Fibroblast of skin of left quadriceps (primary cell): ENCODE data around the gene CENPA.
A peak's percentile ranks its signal among the peaks of the same experiment; 100 is the strongest.
"Not testable (repeated sequence)": the region's sequence is repeated elsewhere in the genome, so short reads cannot be mapped to it uniquely, and the experiment has no call there.

ENCODE experiments used
- DNase-seq, 2 experiments: peaks; one replicate each; pipeline ENCODE4 v3.0.0-alpha.2; 2013; ENCODE audit warnings: low read depth in 2 of 2

CENPA gene

GRCh38 chr2:26785431-26786206 is at the start of gene CENPA:
TSS of gene CENPA (plus strand) at chr2:26786056. CDS start at chr2:26786197, 141 bp downstream.
- peak; percentile 100 for DNase-seq

- no peak for DNase-seq
These were observed 48.6 kb upstream of the CENPA start for GRCh38 chr2:26737221-26737620.

- DNase-seq: no peak
These were observed 47.4 kb upstream of the CENPA start for GRCh38 chr2:26738481-26738880.

DNA sequence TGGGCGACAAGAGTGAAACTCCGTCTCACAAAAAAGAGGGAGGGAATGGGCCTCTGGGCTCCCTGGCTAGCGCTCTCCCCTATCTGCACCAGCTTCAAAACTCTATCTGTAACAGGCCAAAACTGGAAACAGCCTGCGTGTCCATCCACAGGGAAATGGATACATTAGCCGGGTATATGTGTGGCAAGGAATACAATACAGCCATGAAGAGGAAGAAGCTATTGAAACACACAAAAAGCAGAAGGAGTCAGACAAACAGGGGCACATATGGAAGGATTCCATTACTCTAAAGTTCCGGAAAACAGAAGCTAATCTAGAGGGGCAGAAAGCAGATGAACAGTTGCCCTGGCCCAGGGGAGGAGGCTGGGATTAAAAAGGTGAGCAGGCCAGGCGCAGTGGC is 46.3 kb upstream of the CENPA start:
- DNase-seq: no peak

- DNase-seq: no peak
These were observed 45.5 kb upstream of the CENPA start for GRCh38 chr2:26740346-26740745.

DNA sequence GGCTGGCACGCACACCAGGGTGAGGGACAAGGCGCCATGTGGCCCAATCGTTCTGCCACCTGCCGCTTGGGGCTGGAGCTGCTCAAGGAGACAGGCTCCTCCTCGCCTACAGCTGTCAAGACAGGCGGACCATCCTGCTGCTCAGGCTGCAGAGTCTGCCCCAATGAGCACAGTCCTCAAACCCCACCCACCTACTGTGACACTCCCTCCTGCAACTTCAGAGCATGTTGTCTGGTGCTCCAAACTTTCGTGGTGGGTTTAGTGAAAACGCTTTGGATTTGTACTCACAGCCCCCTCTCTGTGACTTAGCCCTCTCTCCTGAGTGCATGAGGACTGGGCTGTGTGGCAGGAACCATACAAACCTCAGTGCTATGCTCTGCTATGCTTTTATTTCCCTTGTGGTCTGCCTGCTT is 45.0 kb upstream of the CENPA start:
- no peak for DNase-seq

GRCh38 chr2:26742048-26742770 is 43.6 kb upstream of the CENPA start:
- no peak for DNase-seq

DNA sequence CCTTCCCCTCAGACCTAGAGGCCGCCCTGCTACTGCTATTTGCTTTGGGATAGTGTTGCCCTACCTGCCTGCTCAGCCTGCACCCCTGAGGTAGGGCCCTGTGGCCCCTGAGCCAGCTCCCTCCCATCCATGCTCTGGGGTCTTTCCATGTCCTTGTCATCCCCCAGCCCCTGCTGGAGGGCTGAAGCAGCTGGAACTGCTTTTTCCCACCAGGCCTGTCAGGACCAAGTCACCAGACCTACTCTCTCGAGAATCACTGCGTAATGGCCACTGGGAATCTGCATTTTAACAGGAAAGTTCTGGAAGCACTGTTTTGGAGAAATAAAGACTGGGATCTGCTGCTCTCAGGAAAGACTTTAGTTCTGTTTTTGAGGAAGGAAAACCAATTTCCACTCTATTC is 42.0 kb upstream of the CENPA start:
- no peak for DNase-seq

GRCh38 chr2:26744953-26745352 is 40.9 kb upstream of the CENPA start:
- no peak for DNase-seq

DNA sequence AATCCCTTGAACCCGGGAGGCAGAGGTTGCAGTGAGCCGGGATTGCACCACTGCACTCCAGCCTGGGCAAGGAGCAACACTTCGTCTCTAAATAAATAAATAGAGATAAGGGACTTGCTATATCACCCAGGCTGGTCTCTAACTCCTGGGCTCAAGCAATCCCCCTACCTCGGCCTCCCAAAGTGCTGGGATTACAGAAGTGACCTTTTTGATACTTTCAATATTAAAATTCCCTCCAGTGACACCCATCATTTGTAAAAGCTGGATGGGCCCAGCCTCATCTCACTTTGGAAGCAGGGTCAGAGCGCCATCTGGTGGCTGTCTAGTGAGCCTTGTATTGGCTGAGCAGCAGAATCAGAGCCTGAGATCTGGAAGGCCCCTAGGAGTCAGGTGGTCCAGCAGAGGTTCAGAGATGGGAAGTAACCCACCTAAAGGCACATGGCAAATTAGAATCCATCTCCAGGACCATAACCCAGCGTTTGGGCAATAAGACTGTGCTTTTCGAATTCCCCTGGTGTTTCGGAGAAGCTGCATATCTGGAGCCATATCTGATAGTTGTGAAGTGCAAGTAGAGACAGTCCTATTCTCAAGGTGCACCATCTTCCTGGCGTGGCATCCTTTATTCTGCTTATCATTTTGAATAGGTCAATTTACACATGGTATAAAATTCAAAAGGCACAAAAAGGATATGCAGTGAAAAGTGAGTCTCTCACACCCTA is 40.1 kb upstream of the CENPA start:
- peak; percentile 60 to 62 for DNase-seq

- DNase-seq: no peak
These were observed 38.9 kb upstream of the CENPA start for GRCh38 chr2:26746934-26747333.

DNA sequence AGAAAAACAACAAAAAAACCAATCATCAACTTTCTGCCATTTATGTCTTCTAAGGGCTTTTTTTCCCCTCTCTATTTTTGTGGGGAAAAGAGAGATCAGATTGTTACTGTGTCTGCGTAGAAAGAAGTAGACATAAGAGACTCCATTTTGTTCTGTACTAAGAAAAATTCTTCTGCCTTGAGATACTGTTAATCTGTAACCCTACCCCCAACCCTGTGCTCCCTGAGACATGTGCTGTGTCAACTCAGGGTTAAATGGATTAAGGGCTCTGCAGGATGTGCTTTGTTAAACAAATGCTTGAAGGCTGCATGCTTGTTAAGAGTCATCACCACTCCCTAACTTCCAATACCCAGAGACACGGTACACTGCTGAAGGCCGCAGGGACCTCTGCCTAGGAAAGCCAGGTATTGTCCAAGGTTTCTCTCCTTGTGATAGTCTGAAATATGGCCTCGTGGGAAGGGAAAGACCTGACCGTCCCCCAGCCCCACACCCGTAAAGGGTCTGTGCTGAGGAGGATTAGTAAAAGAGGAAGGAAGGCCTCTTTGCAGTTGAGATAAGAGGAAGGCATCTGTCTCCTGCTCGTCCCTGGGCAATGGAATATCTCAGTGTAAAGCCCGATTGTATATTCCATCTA is 36.0 kb upstream of the CENPA start:
- not testable (repeated sequence) for DNase-seq

DNA sequence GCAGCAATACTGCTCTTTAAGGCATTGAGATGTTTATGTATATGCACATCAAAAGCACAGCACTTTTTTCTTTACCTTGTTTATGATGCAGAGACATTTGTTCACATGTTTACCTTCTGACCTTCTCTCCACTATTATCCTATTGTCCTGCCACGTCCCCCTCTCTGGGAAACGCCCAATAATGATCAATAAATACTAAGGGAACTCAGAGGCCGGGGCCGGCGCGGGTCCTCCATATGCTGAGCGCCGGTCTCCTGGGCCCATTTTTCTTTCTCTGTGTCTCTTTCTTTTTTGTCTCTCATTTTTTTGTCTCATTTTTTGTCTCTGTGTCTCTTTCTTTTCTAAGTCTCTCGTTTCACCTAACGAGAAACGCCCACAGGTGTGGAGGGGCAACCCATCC is 35.4 kb upstream of the CENPA start:
- not testable (repeated sequence) for DNase-seq

DNA sequence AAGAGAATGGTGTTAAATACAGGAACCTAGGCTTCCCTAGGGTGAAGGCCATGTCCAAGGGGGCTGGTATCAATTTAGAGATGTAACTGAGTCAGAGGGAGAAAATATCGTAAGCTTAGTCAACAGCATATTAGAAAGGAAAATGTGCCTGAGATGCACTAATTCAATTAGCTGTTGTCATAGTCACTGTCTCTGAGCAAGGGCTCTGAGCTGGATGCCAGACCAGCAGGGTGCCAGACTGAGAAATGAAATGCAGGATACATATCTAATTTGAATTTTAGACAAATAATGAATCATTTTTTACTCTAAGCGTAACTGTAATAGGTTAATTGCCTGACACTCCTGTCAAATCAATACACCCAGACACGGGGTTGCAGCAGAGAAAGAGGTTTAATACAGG is 33.2 kb upstream of the CENPA start:
- DNase-seq: no peak

GRCh38 chr2:26754539-26754938 is 31.3 kb upstream of the CENPA start:
- no peak for DNase-seq

- no peak for DNase-seq
These were observed 30.7 kb upstream of the CENPA start for GRCh38 chr2:26754972-26755670.

- DNase-seq: no peak
These were observed 29.5 kb upstream of the CENPA start for GRCh38 chr2:26756337-26756736.

GRCh38 chr2:26757873-26758789 is 27.7 kb upstream of the CENPA start:
- DNase-seq: peak; percentile 97 to 98

DNA sequence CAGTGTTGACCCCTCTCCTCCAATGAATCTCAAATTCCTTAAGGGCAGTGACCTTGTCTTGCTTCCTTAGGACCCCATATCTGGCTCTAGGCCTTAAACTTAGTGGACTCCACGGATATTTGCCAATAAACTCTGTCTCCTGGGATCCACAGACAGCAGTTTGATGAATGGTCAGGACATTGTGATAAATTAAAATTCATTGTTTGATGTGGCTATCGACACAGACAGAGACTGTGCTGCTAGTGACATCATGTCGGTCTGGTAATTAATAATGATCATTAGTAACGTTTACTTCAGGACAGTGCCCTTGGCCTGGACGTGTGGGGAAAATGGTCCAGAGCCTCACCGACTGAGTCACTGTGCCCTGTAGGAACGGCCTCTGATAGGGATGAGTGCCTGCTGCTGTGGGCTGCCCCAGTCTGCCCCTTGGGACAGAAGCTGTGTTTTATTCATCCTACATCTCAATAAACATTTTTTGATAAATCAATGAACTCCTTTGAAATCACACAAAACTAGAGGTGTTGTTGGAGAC is 27.0 kb upstream of the CENPA start:
- DNase-seq: no peak

DNA sequence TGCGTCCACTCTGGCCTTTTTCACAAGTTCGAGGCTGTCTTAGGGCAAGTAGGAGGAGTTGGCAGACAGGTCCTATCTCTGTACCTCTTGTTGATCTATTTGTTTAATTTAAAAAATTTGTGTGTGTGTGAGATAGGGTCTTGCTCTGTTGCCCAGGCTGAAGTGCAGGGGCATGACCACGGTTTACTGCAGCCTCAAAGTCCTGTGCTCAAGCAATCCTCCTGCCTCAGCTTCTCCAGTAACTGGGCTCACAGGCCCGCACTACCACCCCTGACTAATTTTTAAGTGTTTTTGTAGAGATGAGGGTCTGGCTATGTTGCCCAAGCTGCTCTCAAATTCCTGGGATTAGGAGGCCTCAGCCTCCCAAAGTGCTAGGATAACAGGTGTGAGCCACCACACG is 26.0 kb upstream of the CENPA start:
- no peak for DNase-seq
